PC-9 (cell line): ENCODE measurements around the gene FGD4.

Experiments used
- CTCF ChIP-seq: fragments of 200-600 bp; sonication (generic); conservative IDR thresholded peaks from 2 replicates; pipeline ENCODE4 v1.6.1; 2017; ENCODE audit warnings: mixed run types, antibody characterized with exemption, mild to moderate bottlenecking, moderate library complexity
- EZH2 ChIP-seq: fragments of 200-600 bp; sonication (generic); IDR thresholded peaks from 2 replicates; pipeline ENCODE4 v1.8.0; 2017; ENCODE audit warnings: antibody characterized with exemption, low read depth

- TF ChIP-seq CTCF (no peak), EZH2 (no peak)
Observed at GRCh38 chr12:32466187-32466586, 66.8 kb downstream of the FGD4 start.
